ENCODE measurements around the gene COL6A3.

DNA sequence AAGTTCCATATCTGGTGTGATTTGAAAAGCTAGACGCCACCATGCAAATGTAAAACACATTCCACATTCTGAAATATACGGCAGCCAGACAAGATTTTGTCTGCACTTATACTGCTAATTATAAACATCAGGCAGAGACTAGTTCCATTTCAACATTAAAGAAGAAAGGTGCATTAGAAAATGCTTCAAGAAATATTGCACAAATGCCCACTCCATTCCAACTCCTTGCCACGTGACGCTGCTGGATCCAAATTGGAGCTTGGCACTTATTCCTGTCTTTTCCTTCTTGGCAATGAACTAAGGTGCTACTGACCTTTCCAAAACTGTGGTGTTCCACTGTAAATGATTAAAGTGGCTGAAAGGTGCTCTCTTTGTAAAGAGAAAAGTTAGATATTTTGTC, 6.3 kb downstream of the COL6A3 start:
- TF ChIP-seq POLR2A (IDR thresholded peaks at IDR 0.05) (no peak), CTCF (IDR thresholded peaks at IDR 0.05) (no peak)

All from sigmoid colon (tissue), 3 donors.